Measurements from ENCODE around the gene LGR4.
"Not testable (repeated sequence)": the region's sequence is repeated elsewhere in the genome, so short reads cannot be mapped to it uniquely, and the experiment has no call there.

LGR4 gene

GRCh38 chr11:27472398-27473016 lies at the start of gene LGR4:
TSS of gene LGR4 (minus strand) at chr11:27472790. CDS start at chr11:27472302, 488 bp downstream.
- TF ChIP-seq ZNF274 (IDR thresholded peaks at IDR 0.05; ENCODE audit: low read depth, low read length) = no peak
- TF ChIP-seq SUZ12 (IDR thresholded peaks at IDR 0.05; ENCODE audit: extremely low read depth, insufficient read depth, insufficient read length) = no peak
- no peak for TF ChIP-seq YY1 (IDR thresholded peaks at IDR 0.05; ENCODE audit: insufficient read depth, insufficient read length)
- Histone ChIP-seq H3K9me3 (ENCODE audit: insufficient read depth, low read length) (no peaks in the 10 kb centered on the region), H3K4me3 (ENCODE audit: insufficient read length, low read depth) (peak within 1 kb of the TSS; percentile 94), H3K9ac (ENCODE audit: insufficient read length, low read depth) (peak within 1 kb of the TSS; percentile 95), H3K27me3 (ENCODE audit: insufficient read depth, insufficient read length) (no peaks in the 10 kb centered on the region), H3K36me3 (ENCODE audit: insufficient read depth, insufficient read length, low read length) (no peaks in the 10 kb centered on the region), H3K4me1 (ENCODE audit: insufficient read depth, insufficient read length) (no peaks in the 10 kb centered on the region)
- DNase-seq (ENCODE audit: low read depth, low spot score) = peak; percentile 95

DNA sequence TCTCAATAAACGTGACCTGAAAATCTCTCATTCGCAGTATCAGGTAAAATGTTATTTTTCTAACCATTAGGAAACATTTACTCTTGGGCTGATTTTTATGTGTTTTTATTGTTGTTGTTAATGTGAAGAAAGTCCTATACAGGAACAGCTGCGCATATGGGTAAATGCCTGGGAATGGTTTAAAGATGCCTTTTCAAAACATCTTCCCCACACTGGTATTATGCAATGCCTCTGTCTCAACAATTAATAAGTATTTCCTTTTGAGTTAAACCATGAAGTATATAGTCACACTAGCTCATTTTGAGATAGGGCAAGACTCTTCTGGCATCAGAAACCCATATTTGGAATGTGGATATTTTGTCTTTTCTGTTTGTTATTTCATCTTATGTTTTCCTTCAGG lies 47.6 kb upstream of the LGR4 start:
- Histone ChIP-seq H3K4me1 (ENCODE audit: insufficient read depth, insufficient read length) (no peaks in the 10 kb centered on the region), H3K27me3 (ENCODE audit: insufficient read depth, insufficient read length) (no peaks in the 10 kb centered on the region), H3K9ac (ENCODE audit: insufficient read length, low read depth) (no peak overlapping the region), H3K36me3 (ENCODE audit: insufficient read depth, insufficient read length, low read length) (no peaks in the 10 kb centered on the region), H3K9me3 (ENCODE audit: insufficient read depth, low read length) (no peaks in the 10 kb centered on the region), H3K4me3 (ENCODE audit: insufficient read length, low read depth) (no peak overlapping the region)
- TF ChIP-seq ZNF274 (IDR thresholded peaks at IDR 0.05; ENCODE audit: low read depth, low read length) (no peak), YY1 (IDR thresholded peaks at IDR 0.05; ENCODE audit: insufficient read depth, insufficient read length) (no peak), SUZ12 (IDR thresholded peaks at IDR 0.05; ENCODE audit: extremely low read depth, insufficient read depth, insufficient read length) (no peak)
- no peak for DNase-seq (ENCODE audit: low read depth, low spot score)

- H3K4me1 ChIP-seq (ENCODE audit: insufficient read depth, insufficient read length) = no peaks in the 10 kb centered on the region
- no peaks in the 10 kb centered on the region for H3K27me3 ChIP-seq (ENCODE audit: insufficient read depth, insufficient read length)
- no peaks in the 10 kb centered on the region for H3K9me3 ChIP-seq (ENCODE audit: insufficient read depth, low read length)
- TF ChIP-seq YY1 (IDR thresholded peaks at IDR 0.05; ENCODE audit: insufficient read depth, insufficient read length) = no peak
- no peak for TF ChIP-seq SUZ12 (IDR thresholded peaks at IDR 0.05; ENCODE audit: extremely low read depth, insufficient read depth, insufficient read length)
- TF ChIP-seq ZNF274 (IDR thresholded peaks at IDR 0.05; ENCODE audit: low read depth, low read length) = no peak
- no peak for DNase-seq (ENCODE audit: low read depth, low spot score)
- no peak overlapping the region for H3K4me3 ChIP-seq (ENCODE audit: insufficient read length, low read depth)
- H3K9ac ChIP-seq (ENCODE audit: insufficient read length, low read depth) = no peak overlapping the region
- H3K36me3 ChIP-seq (ENCODE audit: insufficient read depth, insufficient read length, low read length) = no peaks in the 10 kb centered on the region
These were observed 45.9 kb upstream of the LGR4 start for GRCh38 chr11:27518518-27518917.

- H3K4me3 ChIP-seq (ENCODE audit: insufficient read length, low read depth); H3K36me3 ChIP-seq (ENCODE audit: insufficient read depth, insufficient read length, low read length); H3K27me3 ChIP-seq (ENCODE audit: insufficient read depth, insufficient read length); H3K4me1 ChIP-seq (ENCODE audit: insufficient read depth, insufficient read length); H3K9ac ChIP-seq (ENCODE audit: insufficient read length, low read depth); H3K9me3 ChIP-seq (ENCODE audit: insufficient read depth, low read length); DNase-seq (ENCODE audit: low read depth, low spot score): not testable (repeated sequence)
These were observed 44.9 kb upstream of the LGR4 start for GRCh38 chr11:27517490-27517889.

- H3K27me3 ChIP-seq (ENCODE audit: insufficient read depth, insufficient read length) = no peaks in the 10 kb centered on the region
These were observed 42.0 kb upstream of the LGR4 start for GRCh38 chr11:27514558-27514957.

DNA sequence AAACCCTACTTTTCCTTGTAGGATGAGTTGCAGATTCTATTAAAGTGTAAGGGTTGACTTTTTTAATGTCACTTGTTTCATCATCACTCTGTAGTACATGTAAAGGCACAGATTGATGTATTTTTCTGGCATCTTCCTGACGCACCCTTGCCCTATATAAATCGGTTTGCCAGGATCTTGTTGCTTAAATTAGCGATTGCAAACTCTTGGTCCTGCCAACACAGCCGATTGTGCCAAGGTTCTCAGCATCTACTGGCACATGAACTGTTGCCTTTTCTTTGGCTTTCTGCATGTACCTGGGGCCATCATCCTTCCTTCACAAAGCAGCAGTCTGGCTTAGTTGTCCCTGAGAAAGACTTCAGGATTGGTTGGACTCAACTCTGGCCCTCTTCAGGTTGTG lies 41.5 kb upstream of the LGR4 start:
- TF ChIP-seq YY1 (IDR thresholded peaks at IDR 0.05; ENCODE audit: insufficient read depth, insufficient read length) (no peak), SUZ12 (IDR thresholded peaks at IDR 0.05; ENCODE audit: extremely low read depth, insufficient read depth, insufficient read length) (no peak), ZNF274 (IDR thresholded peaks at IDR 0.05; ENCODE audit: low read depth, low read length) (no peak)
- Histone ChIP-seq H3K9me3 (ENCODE audit: insufficient read depth, low read length) (no peaks in the 10 kb centered on the region), H3K27me3 (ENCODE audit: insufficient read depth, insufficient read length) (no peaks in the 10 kb centered on the region), H3K4me1 (ENCODE audit: insufficient read depth, insufficient read length) (no peaks in the 10 kb centered on the region), H3K36me3 (ENCODE audit: insufficient read depth, insufficient read length, low read length) (no peaks in the 10 kb centered on the region), H3K4me3 (ENCODE audit: insufficient read length, low read depth) (no peak overlapping the region), H3K9ac (ENCODE audit: insufficient read length, low read depth) (no peak overlapping the region)
- DNase-seq (ENCODE audit: low read depth, low spot score) = no peak

More at GRCh38 chr11:27514558-27514957, 42.0 kb upstream of the LGR4 start:
- no peak for DNase-seq (ENCODE audit: low read depth, low spot score)
- Histone ChIP-seq H3K4me3 (ENCODE audit: insufficient read length, low read depth) (no peak overlapping the region), H3K9me3 (ENCODE audit: insufficient read depth, low read length) (no peaks in the 10 kb centered on the region), H3K9ac (ENCODE audit: insufficient read length, low read depth) (no peak overlapping the region), H3K4me1 (ENCODE audit: insufficient read depth, insufficient read length) (no peaks in the 10 kb centered on the region), H3K36me3 (ENCODE audit: insufficient read depth, insufficient read length, low read length) (no peaks in the 10 kb centered on the region)
- TF ChIP-seq YY1 (IDR thresholded peaks at IDR 0.05; ENCODE audit: insufficient read depth, insufficient read length) (no peak), ZNF274 (IDR thresholded peaks at IDR 0.05; ENCODE audit: low read depth, low read length) (no peak), SUZ12 (IDR thresholded peaks at IDR 0.05; ENCODE audit: extremely low read depth, insufficient read depth, insufficient read length) (no peak)

GRCh38 chr11:27513389-27513788 lies 40.8 kb upstream of the LGR4 start:
- DNase-seq (ENCODE audit: low read depth, low spot score) = no peak

More at GRCh38 chr11:27513389-27513788, 40.8 kb upstream of the LGR4 start:
- Histone ChIP-seq H3K9ac (ENCODE audit: insufficient read length, low read depth) (no peak overlapping the region), H3K36me3 (ENCODE audit: insufficient read depth, insufficient read length, low read length) (no peaks in the 10 kb centered on the region), H3K9me3 (ENCODE audit: insufficient read depth, low read length) (no peaks in the 10 kb centered on the region), H3K27me3 (ENCODE audit: insufficient read depth, insufficient read length) (no peaks in the 10 kb centered on the region), H3K4me3 (ENCODE audit: insufficient read length, low read depth) (no peak overlapping the region), H3K4me1 (ENCODE audit: insufficient read depth, insufficient read length) (no peaks in the 10 kb centered on the region)
- TF ChIP-seq SUZ12 (IDR thresholded peaks at IDR 0.05; ENCODE audit: extremely low read depth, insufficient read depth, insufficient read length) (no peak), YY1 (IDR thresholded peaks at IDR 0.05; ENCODE audit: insufficient read depth, insufficient read length) (no peak), ZNF274 (IDR thresholded peaks at IDR 0.05; ENCODE audit: low read depth, low read length) (no peak)
